K562 (cell line): Measurements from ENCODE around the gene OIT3. TPM values are rescaled to one million over a fixed set of nuclear protein-coding genes. Genes with fewer than 3 reads are reported as not detected.

Experiments
- BRD9 ChIP-seq: fragments of 450-650 bp; IDR thresholded peaks from 2 replicates; pipeline ENCODE4 v1.6.1; 2018; ENCODE audit warnings: low read depth; ENCODE audit not compliant: partially characterized antibody
- COPS2 ChIP-seq: fragments of 450-650 bp; conservative IDR thresholded peaks from 2 replicates; pipeline ENCODE4 v1.6.1; 2016; ENCODE audit warnings: mild to moderate bottlenecking, moderate library complexity
- EGR1 ChIP-seq: fragments of 450-650 bp; conservative IDR thresholded peaks from 2 replicates; pipeline ENCODE4 v1.6.1; 2017; ENCODE audit warnings: mild to moderate bottlenecking
- EP300 ChIP-seq: IDR thresholded peaks from 2 replicates; pipeline ENCODE4 v1.6.1; 2012; ENCODE audit warnings: low read length, improper control_type of control experiment
- HLTF ChIP-seq: fragments of 450-650 bp; IDR thresholded peaks from 2 replicates; pipeline ENCODE4 v1.6.1; 2016
- HSF4 ChIP-seq: fragments of 250-450 bp; sonication (Bioruptor Pico); IDR thresholded peaks from 2 replicates; pipeline ENCODE4 v2.1.2; 2022; ENCODE audit warnings: mild to moderate bottlenecking, moderate library complexity, borderline replicate concordance
- KDM4B ChIP-seq, 2 experiments: fragments of 450-650 bp in 1 of 2; sonication (generic) in 1 of 2; IDR thresholded peaks; 2 replicates each; pipeline ENCODE4 v1.6.1; 2016 to 2017; ENCODE audit warnings: borderline replicate concordance in 2 of 2, antibody characterized with exemption in 1 of 2, low read depth in 1 of 2, mild to moderate bottlenecking in 1 of 2
- KLF6 ChIP-seq: fragments of 250-450 bp; sonication (Bioruptor Pico); IDR thresholded peaks from 2 replicates; pipeline ENCODE4 v1.4.0; 2020; ENCODE audit warnings: mild to moderate bottlenecking, moderate library complexity, borderline replicate concordance
- NBN ChIP-seq: fragments of 450-650 bp; IDR thresholded peaks from 2 replicates; pipeline ENCODE4 v1.6.1; 2016; ENCODE audit warnings: low read depth, mild to moderate bottlenecking
- SLC30A9 ChIP-seq: fragments of 250-450 bp; sonication (Bioruptor Pico); IDR thresholded peaks from 2 replicates; pipeline ENCODE4 v1.8.0; 2022; ENCODE audit warnings: mild to moderate bottlenecking, moderate library complexity
- XRCC4 ChIP-seq: IDR thresholded peaks from one replicate; pipeline ENCODE4 v1.6.1; 2011; ENCODE audit not compliant: insufficient read depth, insufficient read length; ENCODE audit errors: extremely low read depth
- ZNF12 ChIP-seq: sonication (generic); formaldehyde crosslinking; IDR thresholded peaks from 2 replicates; pipeline ENCODE4 v1.4.0; 2020; ENCODE audit warnings: mild to moderate bottlenecking, missing genetic modification reagents
- ZNF23 ChIP-seq: fragments of 250-450 bp; sonication (Bioruptor Pico); IDR thresholded peaks from 2 replicates; pipeline ENCODE4 v1.4.0; 2020; ENCODE audit warnings: mild to moderate bottlenecking
- polyA plus RNA-seq, 8 experiments: library from polyadenylated mRNA; depleted of rRNA in 4 of 8; stranded (reverse) in 5 of 8; unstranded in 3 of 8; fragments of >200 nt; fragmentation: Nextera tagmentation in 2 of 8; fragmentation: Illumina TruSeq in 1 of 8; extraction: Ambion mirVana in 2 of 8; extraction: Trizol in 1 of 8; gene quantifications; 2 replicates each; pipeline versions ENCODE4 v1.2.1 to v1.2.3, GENCODE V29; 2011 to 2014; ENCODE audit warnings: inconsistent platforms in 1 of 8, missing spikeins in 1 of 8
- total RNA-seq, 7 experiments: library from RNA; depleted of rRNA in 6 of 7; stranded (reverse); fragments of >200 nt in 6 of 7; fragmentation: Illumina TruSeq in 2 of 7; extraction: Trizol in 2 of 7; gene quantifications; 2 replicates each; pipeline versions ENCODE4 v1.2.1 to v1.2.3, GENCODE V29; 2011 to 2021; ENCODE audit warnings: low replicate concordance in 1 of 7
- TF ChIP-seq, protein P1 (sequence below): sonication (generic); formaldehyde crosslinking; IDR thresholded peaks from 2 replicates; pipeline ENCODE4 v1.8.1; 2023; ENCODE audit warnings: mild to moderate bottlenecking, missing genetic modification reagents
- TF ChIP-seq, protein P2 (sequence below), 2 experiments: fragments of 450-650 bp; IDR thresholded peaks; 2 replicates each; pipeline ENCODE4 v1.6.1; 2016; ENCODE audit warnings: mild to moderate bottlenecking in 2 of 2, borderline replicate concordance in 1 of 2, low read depth in 1 of 2, moderate library complexity in 1 of 2
- TF ChIP-seq, protein P3 (sequence below): fragments of 450-650 bp; IDR thresholded peaks from 2 replicates; pipeline ENCODE4 v1.6.1; 2016; ENCODE audit warnings: low read depth, mild to moderate bottlenecking, moderate library complexity
- TF ChIP-seq, protein P4 (sequence below), 2 experiments: fragments of 200-800 bp in 1 of 2; sonication (Bioruptor generic) in 1 of 2; sonication (generic) in 1 of 2; formaldehyde crosslinking in 1 of 2; IDR thresholded peaks in 1 of 2; conservative IDR thresholded peaks in 1 of 2; 2 replicates each; pipeline versions ENCODE4 v1.5.0 to v1.6.1; 2016 to 2020; ENCODE audit warnings: missing compliant biosample characterization in 1 of 2, missing genetic modification characterization in 1 of 2, missing genetic modification reagents in 1 of 2

The OIT3 gene
- total and polyA plus RNA-seq, 9 of the 15 experiments (the other 6 are each of a cell fraction or from before 2014, with no cell fraction given): not detected

DNA sequence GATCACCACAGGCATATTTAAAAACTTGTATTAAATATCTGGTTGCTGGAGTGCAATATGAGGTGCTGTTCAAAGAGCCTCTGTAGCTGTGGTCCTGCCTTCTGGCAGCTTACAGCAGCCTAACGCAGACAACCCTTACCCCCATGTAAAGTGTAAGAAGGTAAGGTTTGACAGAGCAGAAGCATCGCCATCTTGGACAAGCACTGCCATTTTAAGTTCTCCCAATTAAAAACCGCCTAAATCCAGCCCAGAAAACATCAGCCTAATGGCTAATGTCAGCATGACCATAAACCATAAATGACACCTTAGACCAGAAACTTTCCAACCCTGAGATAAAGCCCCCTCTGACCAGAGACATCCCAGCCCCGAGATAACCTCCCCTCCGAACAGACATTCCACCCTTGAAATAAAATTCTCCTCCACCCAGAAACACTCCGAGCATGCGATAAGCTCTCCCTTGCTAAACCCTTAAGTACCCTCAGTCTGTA lies 5.3 kb upstream of the OIT3 start (continued):
- no peak for TF ChIP-seq COPS2
- no peak for TF ChIP-seq BRD9
- TF ChIP-seq EGR1: no peak
- TF ChIP-seq, protein P1, sequence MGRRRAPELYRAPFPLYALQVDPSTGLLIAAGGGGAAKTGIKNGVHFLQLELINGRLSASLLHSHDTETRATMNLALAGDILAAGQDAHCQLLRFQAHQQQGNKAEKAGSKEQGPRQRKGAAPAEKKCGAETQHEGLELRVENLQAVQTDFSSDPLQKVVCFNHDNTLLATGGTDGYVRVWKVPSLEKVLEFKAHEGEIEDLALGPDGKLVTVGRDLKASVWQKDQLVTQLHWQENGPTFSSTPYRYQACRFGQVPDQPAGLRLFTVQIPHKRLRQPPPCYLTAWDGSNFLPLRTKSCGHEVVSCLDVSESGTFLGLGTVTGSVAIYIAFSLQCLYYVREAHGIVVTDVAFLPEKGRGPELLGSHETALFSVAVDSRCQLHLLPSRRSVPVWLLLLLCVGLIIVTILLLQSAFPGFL: no peak
- peak; percentile 30; the same call in 1 of the 2 replicates for TF ChIP-seq EP300
- TF ChIP-seq KDM4B (IDR thresholded peaks at IDR 0.05; ENCODE audit: borderline replicate concordance in 2 of 2, low read depth in 1 of 2): no peak
- TF ChIP-seq HSF4 (CRISPR knock-in tag): peak; percentile 87
- TF ChIP-seq ZNF23 (CRISPR knock-in tag): peak; percentile 91
- TF ChIP-seq ZNF12: no peak
- TF ChIP-seq NBN: no peak
- no peak for TF ChIP-seq XRCC4
- TF ChIP-seq HLTF: no peak
- TF ChIP-seq, protein P2, sequence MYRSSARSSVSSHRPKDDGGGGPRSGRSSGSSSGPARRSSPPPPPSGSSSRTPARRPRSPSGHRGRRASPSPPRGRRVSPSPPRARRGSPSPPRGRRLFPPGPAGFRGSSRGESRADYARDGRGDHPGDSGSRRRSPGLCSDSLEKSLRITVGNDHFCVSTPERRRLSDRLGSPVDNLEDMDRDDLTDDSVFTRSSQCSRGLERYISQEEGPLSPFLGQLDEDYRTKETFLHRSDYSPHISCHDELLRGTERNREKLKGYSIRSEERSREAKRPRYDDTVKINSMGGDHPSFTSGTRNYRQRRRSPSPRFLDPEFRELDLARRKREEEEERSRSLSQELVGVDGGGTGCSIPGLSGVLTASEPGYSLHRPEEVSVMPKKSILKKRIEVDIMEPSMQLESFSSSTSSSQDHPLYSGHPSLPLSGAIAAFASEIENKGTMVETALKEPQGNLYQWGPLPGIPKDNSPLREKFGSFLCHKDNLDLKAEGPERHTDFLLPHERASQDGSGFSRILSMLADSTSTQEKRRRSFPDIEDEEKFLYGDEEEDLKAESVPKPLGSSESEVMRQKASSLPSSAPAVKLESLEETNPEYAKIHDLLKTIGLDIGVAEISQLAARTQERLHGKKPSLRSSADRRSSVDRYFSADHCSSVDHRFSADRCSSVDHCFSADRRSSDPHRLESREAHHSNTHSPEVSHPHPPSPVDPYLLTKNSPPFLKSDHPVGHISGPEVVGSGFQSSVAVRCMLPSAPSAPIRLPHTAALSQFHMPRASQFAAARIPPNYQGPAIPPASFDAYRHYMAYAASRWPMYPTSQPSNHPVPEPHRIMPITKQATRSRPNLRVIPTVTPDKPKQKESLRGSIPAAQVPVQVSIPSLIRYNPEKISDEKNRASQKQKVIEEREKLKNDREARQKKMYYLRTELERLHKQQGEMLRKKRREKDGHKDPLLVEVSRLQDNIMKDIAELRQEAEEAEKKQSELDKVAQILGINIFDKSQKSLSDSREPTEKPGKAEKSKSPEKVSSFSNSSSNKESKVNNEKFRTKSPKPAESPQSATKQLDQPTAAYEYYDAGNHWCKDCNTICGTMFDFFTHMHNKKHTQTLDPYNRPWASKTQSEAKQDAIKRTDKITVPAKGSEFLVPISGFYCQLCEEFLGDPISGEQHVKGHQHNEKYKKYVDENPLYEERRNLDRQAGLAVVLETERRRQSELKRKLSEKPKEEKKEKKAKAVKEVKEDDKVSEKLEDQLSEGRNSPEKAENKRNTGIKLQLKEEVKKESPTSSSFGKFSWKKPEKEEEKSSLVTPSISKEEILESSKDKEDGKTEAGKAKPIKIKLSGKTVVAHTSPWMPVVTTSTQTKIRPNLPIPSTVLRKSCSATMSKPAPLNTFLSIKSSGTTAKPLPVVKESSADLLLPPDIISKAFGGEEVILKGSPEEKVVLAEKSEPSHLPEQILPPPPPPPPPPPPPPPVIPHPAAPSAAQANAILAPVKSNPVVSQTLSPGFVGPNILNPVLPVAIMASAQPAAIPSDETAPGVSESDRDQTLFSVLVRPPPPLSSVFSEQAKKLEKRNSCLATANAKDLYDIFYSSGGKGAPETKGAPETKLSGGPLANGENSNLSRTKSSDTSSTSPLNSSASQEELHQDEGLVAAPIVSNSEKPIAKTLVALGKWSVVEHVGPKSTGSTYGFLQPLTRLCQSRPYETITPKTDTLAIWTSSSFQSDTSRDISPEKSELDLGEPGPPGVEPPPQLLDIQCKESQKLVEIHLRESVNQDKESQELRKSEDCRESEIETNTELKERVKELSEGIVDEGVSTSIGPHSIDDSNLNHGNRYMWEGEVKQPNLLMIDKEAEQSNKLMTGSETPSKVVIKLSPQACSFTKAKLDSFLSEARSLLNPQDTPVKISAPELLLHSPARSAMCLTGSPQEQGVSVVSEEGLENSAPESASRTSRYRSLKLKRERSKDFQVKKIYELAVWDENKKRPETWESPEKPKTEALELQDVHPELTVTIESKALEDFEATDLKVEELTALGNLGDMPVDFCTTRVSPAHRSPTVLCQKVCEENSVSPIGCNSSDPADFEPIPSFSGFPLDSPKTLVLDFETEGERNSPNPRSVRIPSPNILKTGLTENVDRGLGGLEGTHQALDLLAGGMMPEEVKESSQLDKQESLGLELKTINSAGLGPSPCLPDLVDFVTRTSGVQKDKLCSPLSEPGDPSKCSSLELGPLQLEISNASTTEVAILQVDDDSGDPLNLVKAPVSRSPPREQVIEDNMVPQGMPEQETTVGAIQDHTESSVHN (IDR thresholded peaks at IDR 0.05; ENCODE audit: borderline replicate concordance in 1 of 2, low read depth in 1 of 2): no peak
- TF ChIP-seq SLC30A9 (CRISPR knock-in tag): no peak
- TF ChIP-seq, protein P3, sequence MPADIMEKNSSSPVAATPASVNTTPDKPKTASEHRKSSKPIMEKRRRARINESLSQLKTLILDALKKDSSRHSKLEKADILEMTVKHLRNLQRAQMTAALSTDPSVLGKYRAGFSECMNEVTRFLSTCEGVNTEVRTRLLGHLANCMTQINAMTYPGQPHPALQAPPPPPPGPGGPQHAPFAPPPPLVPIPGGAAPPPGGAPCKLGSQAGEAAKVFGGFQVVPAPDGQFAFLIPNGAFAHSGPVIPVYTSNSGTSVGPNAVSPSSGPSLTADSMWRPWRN: no peak
- TF ChIP-seq, protein P4, sequence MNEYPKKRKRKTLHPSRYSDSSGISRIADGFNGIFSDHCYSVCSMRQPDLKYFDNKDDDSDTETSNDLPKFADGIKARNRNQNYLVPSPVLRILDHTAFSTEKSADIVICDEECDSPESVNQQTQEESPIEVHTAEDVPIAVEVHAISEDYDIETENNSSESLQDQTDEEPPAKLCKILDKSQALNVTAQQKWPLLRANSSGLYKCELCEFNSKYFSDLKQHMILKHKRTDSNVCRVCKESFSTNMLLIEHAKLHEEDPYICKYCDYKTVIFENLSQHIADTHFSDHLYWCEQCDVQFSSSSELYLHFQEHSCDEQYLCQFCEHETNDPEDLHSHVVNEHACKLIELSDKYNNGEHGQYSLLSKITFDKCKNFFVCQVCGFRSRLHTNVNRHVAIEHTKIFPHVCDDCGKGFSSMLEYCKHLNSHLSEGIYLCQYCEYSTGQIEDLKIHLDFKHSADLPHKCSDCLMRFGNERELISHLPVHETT (CRISPR knock-in tag; conservative IDR thresholded peaks at IDR 0.05 in 1 of 2, IDR thresholded peaks at IDR 0.05 in 1 of 2): peak in 1 of 2 experiments; percentile 82; a peak in 1 of 4 replicates
- peak; percentile 86; the same call in 1 of the 2 replicates for TF ChIP-seq KLF6 (CRISPR knock-in tag)
